ENCODE measurements around the gene MTCL1. TPM values are rescaled to one million over a fixed set of nuclear protein-coding genes. Genes with fewer than 3 reads are reported as not detected.

The MTCL1 gene
- total RNA-seq, 1 experiment from 2014 or later: 22.7 TPM

DNA sequence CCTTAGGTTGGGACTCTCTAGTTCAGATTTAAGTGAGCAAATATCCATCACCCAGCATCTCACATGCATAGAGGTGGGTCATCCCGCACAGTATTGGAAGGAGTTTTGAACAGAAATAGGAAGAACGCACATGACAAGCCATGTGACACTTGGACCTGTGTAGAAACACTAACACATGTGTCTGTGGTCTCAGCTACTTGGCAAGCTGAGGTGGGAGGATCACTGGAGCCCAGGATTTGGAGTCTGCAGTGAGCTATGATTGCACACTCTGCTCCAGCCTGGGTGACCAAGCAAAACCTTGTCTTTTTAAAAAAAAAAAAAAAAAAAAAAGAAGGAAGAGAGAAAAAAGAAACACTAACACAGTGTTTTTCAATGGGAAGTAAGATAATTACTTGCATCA lies 5.4 kb upstream of the MTCL1 start:
- DNase-seq (ENCODE audit: low read depth, low spot score) (no peak), ATAC-seq (no peak)
- Histone ChIP-seq H3K9me2 (ENCODE audit: insufficient read depth) (no peaks in the 10 kb centered on the region), H3K36me3 (ENCODE audit: control insufficient read depth in 1 of 2, insufficient read depth in 2 of 2, low read length in 2 of 2) (no peaks in the 10 kb centered on the region), H3K4me2 (ENCODE audit: low read length) (no peak overlapping the region), H3K9me3 (ENCODE audit: control insufficient read depth in 1 of 2, insufficient read depth in 1 of 2, low read depth in 1 of 2, low read length in 2 of 2) (no peaks in the 10 kb centered on the region), H3K9ac (ENCODE audit: low read length) (no peak overlapping the region), H3K4me1 (ENCODE audit: control insufficient read depth in 1 of 2, insufficient read depth in 2 of 2, low read length in 2 of 2) (peaks cover 12 to 23% of the 10 kb centered on the region in 2 experiments; a peak in 3 of 4 replicates), H3K27me3 (ENCODE audit: insufficient read depth, low read length) (no peaks in the 10 kb centered on the region), H4K20me1 (ENCODE audit: insufficient read depth) (no peaks in the 10 kb centered on the region), H3K4me3 (replicated peaks in 1 of 2; ENCODE audit: low read depth in 1 of 2, low read length in 2 of 2) (no peak overlapping the region), H3K79me2 (ENCODE audit: insufficient read depth, low read length) (no peaks in the 10 kb centered on the region), H2AFZ (ENCODE audit: low read depth, low read length, poor library complexity, severe bottlenecking) (no peak overlapping the region), H3K27ac (ENCODE audit: low read depth, low read length) (no peak overlapping the region)
- intact Hi-C loops (cut with micrococcal nuclease): loop anchor here (5.0 to 10.0 kb wide), 2 partner anchors 95 to 357 kb away; no protein-coding TSS in a partner anchor
- TF ChIP-seq ELF1 (IDR thresholded peaks at IDR 0.05; ENCODE audit: borderline replicate concordance, low read depth) (no peak), SRF (IDR thresholded peaks at IDR 0.05; ENCODE audit: low read depth) (no peak), CBX3 (IDR thresholded peaks at IDR 0.05; ENCODE audit: low read depth) (no peak), JUND (IDR thresholded peaks at IDR 0.05) (no peak), EGR1 (IDR thresholded peaks at IDR 0.05; ENCODE audit: low read depth) (no peak), YY1 (IDR thresholded peaks at IDR 0.05; ENCODE audit: extremely low read depth, insufficient replicate concordance, low read depth, low read length) (no peak), ZFX (IDR thresholded peaks at IDR 0.05) (no peak), POLR2A (IDR thresholded peaks at IDR 0.05; ENCODE audit: borderline replicate concordance, extremely low read depth, insufficient read depth, insufficient read length) (no peak)
- TF ChIP-seq, protein P1, sequence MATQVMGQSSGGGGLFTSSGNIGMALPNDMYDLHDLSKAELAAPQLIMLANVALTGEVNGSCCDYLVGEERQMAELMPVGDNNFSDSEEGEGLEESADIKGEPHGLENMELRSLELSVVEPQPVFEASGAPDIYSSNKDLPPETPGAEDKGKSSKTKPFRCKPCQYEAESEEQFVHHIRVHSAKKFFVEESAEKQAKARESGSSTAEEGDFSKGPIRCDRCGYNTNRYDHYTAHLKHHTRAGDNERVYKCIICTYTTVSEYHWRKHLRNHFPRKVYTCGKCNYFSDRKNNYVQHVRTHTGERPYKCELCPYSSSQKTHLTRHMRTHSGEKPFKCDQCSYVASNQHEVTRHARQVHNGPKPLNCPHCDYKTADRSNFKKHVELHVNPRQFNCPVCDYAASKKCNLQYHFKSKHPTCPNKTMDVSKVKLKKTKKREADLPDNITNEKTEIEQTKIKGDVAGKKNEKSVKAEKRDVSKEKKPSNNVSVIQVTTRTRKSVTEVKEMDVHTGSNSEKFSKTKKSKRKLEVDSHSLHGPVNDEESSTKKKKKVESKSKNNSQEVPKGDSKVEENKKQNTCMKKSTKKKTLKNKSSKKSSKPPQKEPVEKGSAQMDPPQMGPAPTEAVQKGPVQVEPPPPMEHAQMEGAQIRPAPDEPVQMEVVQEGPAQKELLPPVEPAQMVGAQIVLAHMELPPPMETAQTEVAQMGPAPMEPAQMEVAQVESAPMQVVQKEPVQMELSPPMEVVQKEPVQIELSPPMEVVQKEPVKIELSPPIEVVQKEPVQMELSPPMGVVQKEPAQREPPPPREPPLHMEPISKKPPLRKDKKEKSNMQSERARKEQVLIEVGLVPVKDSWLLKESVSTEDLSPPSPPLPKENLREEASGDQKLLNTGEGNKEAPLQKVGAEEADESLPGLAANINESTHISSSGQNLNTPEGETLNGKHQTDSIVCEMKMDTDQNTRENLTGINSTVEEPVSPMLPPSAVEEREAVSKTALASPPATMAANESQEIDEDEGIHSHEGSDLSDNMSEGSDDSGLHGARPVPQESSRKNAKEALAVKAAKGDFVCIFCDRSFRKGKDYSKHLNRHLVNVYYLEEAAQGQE (IDR thresholded peaks at IDR 0.05; ENCODE audit: low read depth): no peak
- TF ChIP-seq, protein P2, sequence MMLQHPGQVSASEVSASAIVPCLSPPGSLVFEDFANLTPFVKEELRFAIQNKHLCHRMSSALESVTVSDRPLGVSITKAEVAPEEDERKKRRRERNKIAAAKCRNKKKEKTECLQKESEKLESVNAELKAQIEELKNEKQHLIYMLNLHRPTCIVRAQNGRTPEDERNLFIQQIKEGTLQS (IDR thresholded peaks at IDR 0.05): no peak
- ChIA-PET CTCF (no interaction called here), RAD21 (ENCODE audit: low non-redundant PET in 1 of 2, low total read pairs in 2 of 2, uncharacterized antibody in 2 of 2, unreplicated experiment in 2 of 2) (no interaction called here), POLR2A (no interaction called here)
- BruUV-seq (replicated peaks): no TSS peak

Data from HCT116 (cell line).